ENCODE data around the gene ST6GALNAC6. TPM values are rescaled to one million over a fixed set of nuclear protein-coding genes. Genes with fewer than 3 reads are reported as not detected.
A peak's percentile ranks its signal among the peaks of the same experiment; 100 is the strongest.
"Not testable (repeated sequence)": the region's sequence is repeated elsewhere in the genome, so short reads cannot be mapped to it uniquely, and the experiment has no call there.

ST6GALNAC6 gene
- total RNA-seq, 1 donor: 47.9 TPM

DNA sequence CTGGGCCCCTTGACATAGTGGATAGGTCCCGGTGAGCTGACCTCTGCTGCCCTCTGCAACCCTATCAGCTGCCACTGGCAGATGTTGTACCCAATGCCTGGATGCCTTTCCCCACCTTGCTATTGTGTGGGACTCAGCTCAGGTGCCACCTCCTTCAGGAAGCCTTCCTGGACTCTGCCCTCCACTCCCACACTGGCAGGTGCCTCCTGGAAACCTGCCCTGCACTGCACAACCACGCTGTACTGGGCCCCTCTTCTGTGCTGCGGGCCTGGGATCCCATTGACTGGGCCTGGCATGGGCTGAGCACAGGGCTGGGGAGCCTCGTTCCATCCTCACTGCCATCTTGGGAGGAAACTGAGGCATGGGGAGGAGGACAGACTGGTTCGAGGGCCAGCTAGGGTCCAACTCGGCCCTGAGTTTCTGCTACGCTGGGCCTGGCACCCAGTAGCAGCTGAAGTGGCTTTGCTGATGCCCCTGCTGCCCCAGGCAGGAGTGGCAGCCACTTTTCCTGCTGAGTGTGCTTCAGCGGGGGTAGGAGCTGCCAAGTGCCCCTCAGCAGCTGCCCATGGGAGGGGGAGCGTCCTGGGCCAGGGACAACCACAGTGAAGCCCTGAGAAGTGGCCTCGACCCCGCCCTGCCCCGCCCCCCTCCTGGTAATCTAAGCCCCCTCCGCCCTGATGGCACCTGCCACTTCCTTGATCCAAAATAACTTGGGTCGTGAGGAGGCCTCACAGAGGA is 23.2 kb downstream of the ST6GALNAC6 start:
- no peak for DNase-seq (ENCODE audit: low read depth in 2 of 3, low spot score in 2 of 3)

- DNase-seq (ENCODE audit: low read depth in 2 of 3, low spot score in 2 of 3): no peak
Measured at GRCh38 chr9:127875306-127875966, 24.0 kb downstream of the ST6GALNAC6 start.

GRCh38 chr9:127874301-127875221 is 24.8 kb downstream of the ST6GALNAC6 start:
- DNase-seq (ENCODE audit: low read depth in 2 of 3, low spot score in 2 of 3): no peak

- DNase-seq (ENCODE audit: low read depth in 2 of 3, low spot score in 2 of 3): no peak
Measured at GRCh38 chr9:127873886-127874285, 25.5 kb downstream of the ST6GALNAC6 start.

- DNase-seq (ENCODE audit: low read depth in 2 of 3, low spot score in 2 of 3): no peak
Measured at GRCh38 chr9:127873223-127873691, 26.1 kb downstream of the ST6GALNAC6 start.

- no peak for DNase-seq (ENCODE audit: low read depth in 2 of 3, low spot score in 2 of 3)
Measured at GRCh38 chr9:127872369-127873222, 26.8 kb downstream of the ST6GALNAC6 start.

DNA sequence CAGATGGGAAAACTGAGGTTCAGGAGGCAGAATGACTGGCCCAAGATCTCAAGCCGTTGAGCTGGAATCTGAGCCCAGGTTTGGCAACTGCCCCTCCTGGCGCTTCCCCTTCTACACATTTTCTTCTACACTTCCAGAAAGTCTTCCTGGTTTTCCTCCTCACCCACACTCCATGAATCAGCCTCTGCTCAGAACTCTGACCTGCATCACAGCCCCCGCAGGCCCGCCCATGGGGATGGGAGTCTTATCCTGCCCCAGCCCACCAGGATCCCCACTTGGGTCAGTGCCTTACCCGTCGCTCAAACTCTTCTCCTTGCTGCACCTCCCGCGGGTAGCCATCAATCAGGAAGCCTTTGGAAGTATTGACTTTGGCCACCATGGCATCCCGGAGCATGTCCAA is 27.9 kb downstream of the ST6GALNAC6 start:
- no peak for DNase-seq (ENCODE audit: low read depth in 2 of 3, low spot score in 2 of 3)

GRCh38 chr9:127870887-127871286 is 28.5 kb downstream of the ST6GALNAC6 start:
- no peak for DNase-seq (ENCODE audit: low read depth in 2 of 3, low spot score in 2 of 3)

DNA sequence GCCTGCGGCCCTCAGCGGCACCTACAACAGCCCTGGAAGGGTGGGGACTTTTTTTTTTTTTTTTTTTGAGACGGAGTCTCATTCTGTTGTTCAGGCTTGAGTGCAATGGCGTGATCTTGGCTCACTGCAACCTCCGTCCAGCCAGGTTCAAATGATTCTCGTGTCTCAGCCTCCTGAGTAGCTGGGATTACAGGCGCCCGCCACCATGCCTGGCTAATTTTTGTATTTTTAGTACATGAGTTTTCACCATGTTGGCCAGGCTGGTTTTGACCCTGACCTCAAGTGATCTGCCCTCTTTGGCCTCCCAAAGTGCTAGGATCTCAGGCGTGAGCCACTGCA is 29.3 kb downstream of the ST6GALNAC6 start:
- DNase-seq (ENCODE audit: low read depth in 2 of 3, low spot score in 2 of 3): not testable (repeated sequence)

DNA sequence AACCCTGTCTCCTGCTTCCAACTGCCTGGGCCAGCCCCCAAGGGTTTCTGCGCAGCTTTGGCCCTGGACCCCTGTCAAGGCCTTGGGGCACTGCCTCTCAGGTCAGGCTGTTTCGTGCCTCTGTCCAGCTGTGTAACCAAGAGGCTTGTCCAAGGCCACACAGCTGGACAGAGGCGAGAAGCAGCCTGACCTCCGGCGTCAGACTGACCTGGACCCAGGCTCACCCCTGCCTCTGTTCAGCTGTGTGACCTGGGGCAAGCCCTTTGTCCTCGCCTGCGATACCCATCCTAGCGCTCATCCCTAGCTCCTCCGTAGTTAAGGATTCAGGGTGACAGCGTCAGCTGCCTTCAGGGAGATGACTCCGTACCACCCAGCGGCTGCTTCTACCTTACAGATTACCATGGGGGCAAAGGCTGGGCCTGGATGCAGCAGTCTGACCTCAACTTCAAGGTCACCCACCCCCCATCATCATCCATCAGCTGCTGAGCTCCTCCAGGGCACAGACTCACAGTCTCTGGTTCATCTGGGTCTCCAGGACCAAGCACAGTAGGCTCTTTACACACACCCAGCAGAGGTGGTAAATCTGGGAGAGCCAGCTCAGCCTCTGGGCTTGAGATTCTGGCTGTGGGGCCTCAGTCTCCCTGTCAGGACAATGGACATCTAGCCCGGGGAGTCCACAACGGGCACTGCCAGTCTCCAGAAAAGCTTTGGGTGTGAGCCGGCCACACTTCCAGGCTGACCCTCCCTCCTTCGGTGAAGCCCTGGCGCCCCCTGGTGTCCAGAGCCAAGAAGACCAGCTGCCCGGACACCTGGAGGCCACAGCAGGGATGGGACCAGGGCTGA is 29.9 kb downstream of the ST6GALNAC6 start:
- DNase-seq (ENCODE audit: low read depth in 2 of 3, low spot score in 2 of 3): peak; percentile 58 to 81 (median 72)

- no peak for DNase-seq (ENCODE audit: low read depth in 2 of 3, low spot score in 2 of 3)
Measured at GRCh38 chr9:127868278-127868902, 31.0 kb downstream of the ST6GALNAC6 start.

- no peak for DNase-seq (ENCODE audit: low read depth in 2 of 3, low spot score in 2 of 3)
Measured at GRCh38 chr9:127867356-127868277, 31.8 kb downstream of the ST6GALNAC6 start.

GRCh38 chr9:127866535-127866934 is 32.9 kb downstream of the ST6GALNAC6 start:
- DNase-seq (ENCODE audit: low read depth in 2 of 3, low spot score in 2 of 3): no peak

DNA sequence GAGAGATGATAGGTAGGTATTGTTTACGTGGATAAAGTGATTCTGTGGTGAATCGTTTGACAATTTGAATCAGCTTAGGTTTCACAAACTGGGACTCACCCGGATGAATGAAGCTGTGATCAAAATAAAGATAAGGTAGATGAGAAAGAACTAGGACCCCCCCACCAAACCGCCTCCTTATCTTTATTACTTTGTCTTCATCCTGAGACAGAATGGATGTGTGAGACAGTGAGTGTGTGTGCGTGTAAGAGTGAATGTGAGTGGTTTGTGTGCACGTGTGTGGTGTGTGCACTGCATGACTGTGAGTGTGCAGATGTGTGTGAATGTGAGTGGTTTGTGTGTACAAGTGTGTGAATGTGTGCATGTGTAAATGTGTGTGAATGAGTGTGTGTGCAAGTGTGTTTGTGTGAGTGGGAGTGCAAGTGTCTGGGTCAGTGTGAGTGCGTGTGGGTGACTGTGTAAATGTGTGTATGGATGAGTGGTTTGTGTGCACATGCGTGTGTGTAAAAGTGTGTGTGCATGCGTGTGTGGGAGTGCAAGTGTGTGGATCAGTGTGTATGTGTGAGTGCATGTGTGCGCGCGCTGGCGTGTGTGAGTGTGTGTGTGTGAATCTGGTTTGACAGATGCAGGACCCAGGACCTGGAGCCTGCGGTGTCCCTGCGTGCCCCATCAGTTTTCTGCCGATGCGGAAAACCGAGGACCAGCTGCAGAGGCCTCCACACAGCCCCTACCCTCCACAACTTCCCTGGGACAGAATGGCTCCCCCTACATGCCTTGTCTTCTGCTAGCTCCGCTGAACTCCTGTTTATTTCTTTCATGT is 33.5 kb downstream of the ST6GALNAC6 start:
- peak in 1 of 3 donors; percentile 49 for DNase-seq (ENCODE audit: low read depth in 2 of 3, low spot score in 2 of 3)

DNA sequence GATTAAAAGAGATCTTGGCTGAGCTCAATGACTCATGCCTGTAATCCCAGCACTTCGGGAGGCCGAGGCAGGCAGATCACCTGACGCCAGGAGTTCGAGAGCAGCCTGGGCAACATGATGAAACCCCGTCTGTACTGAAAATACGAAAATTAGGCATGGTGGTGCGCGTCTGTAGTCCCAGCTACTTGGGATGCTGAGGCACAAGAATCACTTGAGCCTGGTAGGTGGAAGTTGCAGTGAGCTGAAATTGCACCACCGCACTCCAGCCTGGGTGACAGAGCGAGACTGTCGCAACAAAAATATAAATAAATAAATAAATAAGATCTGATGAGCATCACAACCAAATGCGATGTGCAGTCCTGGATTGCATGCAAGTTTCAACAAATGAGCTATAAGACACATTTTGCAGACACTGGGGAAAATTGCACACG is 36.2 kb downstream of the ST6GALNAC6 start:
- no peak for DNase-seq (ENCODE audit: low read depth in 2 of 3, low spot score in 2 of 3)

DNA sequence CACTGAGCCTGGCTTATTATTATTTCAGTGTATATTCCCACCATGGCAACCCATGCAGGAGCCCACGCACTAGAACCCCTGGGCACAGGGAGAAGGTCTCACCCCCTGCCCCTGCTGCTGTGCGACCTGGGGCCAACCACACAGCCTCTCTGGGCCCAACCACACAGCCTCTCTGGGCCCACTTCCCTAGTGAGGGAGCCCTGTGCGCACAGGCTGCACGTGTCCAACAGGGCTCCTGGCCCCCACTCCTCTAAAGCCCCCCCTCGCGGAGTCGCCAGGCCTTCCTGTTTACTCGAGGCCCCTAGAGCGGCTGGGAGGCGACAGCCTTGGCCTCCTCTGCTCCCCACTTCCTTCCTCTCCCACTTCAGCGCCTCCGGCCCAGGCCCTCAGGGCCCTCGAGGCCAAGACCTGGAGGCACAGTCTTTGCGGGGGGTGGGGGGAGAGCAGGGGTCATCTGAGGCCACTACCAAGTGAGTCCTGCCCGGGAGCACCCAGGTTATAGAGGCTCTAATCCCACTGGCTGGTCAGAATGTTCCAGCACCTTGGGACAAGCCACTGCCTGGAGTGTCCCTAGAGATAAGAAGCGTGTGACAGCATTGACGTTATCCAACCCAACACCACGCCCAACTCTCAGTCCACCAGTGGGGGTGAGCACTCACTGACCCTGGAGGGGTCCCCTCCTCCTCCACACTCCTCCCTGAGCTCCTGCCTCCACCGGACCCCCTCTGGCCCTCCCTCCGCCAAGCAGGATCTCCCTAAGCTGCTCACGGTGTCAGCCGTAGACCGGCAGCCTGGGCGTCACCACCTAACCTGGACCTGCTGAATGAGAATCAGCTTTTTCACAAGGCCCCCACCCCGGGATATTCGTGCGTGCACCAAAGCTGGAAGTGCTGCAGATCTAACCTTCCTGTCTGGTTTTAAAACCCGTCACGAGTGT is 37.1 kb downstream of the ST6GALNAC6 start:
- peak in 2 of 3 donors; percentile 89 to 97 for DNase-seq (ENCODE audit: low read depth in 2 of 3, low spot score in 2 of 3)

Measured in hematopoietic multipotent progenitor cell (in vitro differentiated cells).